ENCODE measurements around the gene GOLGA6L2.
"Not testable (repeated sequence)": the region's sequence is repeated elsewhere in the genome, so short reads cannot be mapped to it uniquely, and the experiment has no call there.

DNA sequence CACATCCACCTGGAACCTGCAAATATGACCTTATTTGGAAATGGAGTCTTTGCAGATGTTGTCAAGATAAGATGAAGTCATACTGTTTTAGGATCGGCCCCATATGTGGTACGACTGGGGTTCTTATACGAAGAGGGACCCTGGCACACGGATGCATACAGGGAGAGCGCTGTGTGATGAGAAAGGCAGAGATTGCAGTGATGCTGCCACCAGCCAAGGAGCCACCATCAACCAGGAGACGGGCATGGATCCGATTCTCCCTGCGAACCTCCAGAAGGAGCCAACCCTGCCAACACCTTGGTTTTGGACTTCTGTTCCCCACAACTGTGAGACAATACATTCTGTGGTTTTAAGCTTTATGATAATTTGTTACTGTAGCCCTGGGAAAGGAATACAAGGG is 31.2 kb downstream of the GOLGA6L2 start:
- TF ChIP-seq, protein P1, sequence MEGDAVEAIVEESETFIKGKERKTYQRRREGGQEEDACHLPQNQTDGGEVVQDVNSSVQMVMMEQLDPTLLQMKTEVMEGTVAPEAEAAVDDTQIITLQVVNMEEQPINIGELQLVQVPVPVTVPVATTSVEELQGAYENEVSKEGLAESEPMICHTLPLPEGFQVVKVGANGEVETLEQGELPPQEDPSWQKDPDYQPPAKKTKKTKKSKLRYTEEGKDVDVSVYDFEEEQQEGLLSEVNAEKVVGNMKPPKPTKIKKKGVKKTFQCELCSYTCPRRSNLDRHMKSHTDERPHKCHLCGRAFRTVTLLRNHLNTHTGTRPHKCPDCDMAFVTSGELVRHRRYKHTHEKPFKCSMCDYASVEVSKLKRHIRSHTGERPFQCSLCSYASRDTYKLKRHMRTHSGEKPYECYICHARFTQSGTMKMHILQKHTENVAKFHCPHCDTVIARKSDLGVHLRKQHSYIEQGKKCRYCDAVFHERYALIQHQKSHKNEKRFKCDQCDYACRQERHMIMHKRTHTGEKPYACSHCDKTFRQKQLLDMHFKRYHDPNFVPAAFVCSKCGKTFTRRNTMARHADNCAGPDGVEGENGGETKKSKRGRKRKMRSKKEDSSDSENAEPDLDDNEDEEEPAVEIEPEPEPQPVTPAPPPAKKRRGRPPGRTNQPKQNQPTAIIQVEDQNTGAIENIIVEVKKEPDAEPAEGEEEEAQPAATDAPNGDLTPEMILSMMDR (IDR thresholded peaks at IDR 0.05; ENCODE audit: borderline replicate concordance, extremely low read depth, low read length, poor library complexity, severe bottlenecking) = not testable (repeated sequence)
- TF ChIP-seq EZH2 (IDR thresholded peaks at IDR 0.05; ENCODE audit: borderline replicate concordance, low read depth, low read length, severe bottlenecking) = not testable (repeated sequence)

Measured in DND-41 (cell line).